GM06990 (cell line): Measurements from ENCODE around the gene FAN1.

Experiments
- DNase-seq: peaks from one replicate; pipeline ENCODE4 v3.0.0-alpha.2; 2011; ENCODE audit not compliant: insufficient read length; ENCODE audit errors: extremely low read depth
- H3K27me3 ChIP-seq: replicated peaks from 2 replicates; pipeline ENCODE4 v1.6.0; 2011; ENCODE audit warnings: low read length; ENCODE audit not compliant: control insufficient read depth, insufficient read depth
- H3K36me3 ChIP-seq: 2 replicates; pipeline ENCODE4 v1.5.1; 2011; ENCODE audit warnings: low read length; ENCODE audit not compliant: control insufficient read depth, insufficient read depth
- H3K4me3 ChIP-seq: replicated peaks from 2 replicates; pipeline ENCODE4 v1.5.1; 2011; ENCODE audit warnings: low read depth, mild to moderate bottlenecking, control low read depth, low read length
- CTCF ChIP-seq: IDR thresholded peaks from 2 replicates; pipeline ENCODE4 v1.5.1; 2011; ENCODE audit warnings: low read length, control low read depth, mild to moderate bottlenecking, inconsistent platforms; ENCODE audit not compliant: insufficient read depth, poor library complexity, severe bottlenecking

FAN1 gene

GRCh38 chr15:30921781-30922479 lies 18.2 kb downstream of the FAN1 start:
- no peak for DNase-seq
- peaks cover 15% of the 10 kb centered on the region for H3K36me3 ChIP-seq
- H3K4me3 ChIP-seq, result no peak overlapping the region
- H3K27me3 ChIP-seq, result no peaks in the 10 kb centered on the region
- no peak for TF ChIP-seq CTCF

GRCh38 chr15:30922480-30923311 lies 19.0 kb downstream of the FAN1 start:
- DNase-seq, result no peak
- TF ChIP-seq CTCF, result no peak
- Histone ChIP-seq H3K4me3 (no peak overlapping the region), H3K36me3 (peaks cover 17% of the 10 kb centered on the region), H3K27me3 (no peaks in the 10 kb centered on the region)

- H3K27me3 ChIP-seq, result no peaks in the 10 kb centered on the region
- TF ChIP-seq CTCF, result no peak
- peaks cover 19% of the 10 kb centered on the region for H3K36me3 ChIP-seq
- no peak overlapping the region for H3K4me3 ChIP-seq
- DNase-seq, result no peak
Measured at GRCh38 chr15:30923429-30923828, 19.7 kb downstream of the FAN1 start.

- Histone ChIP-seq H3K36me3 (peaks cover 25% of the 10 kb centered on the region), H3K4me3 (no peak overlapping the region), H3K27me3 (no peaks in the 10 kb centered on the region)
- DNase-seq, result no peak
- TF ChIP-seq CTCF, result no peak
Measured at GRCh38 chr15:30924353-30924752, 20.6 kb downstream of the FAN1 start.

GRCh38 chr15:30925686-30926085 lies 22.0 kb downstream of the FAN1 start:
- Histone ChIP-seq H3K4me3 (no peak overlapping the region), H3K27me3 (no peaks in the 10 kb centered on the region), H3K36me3 (peaks cover 32% of the 10 kb centered on the region)
- TF ChIP-seq CTCF, result no peak
- no peak for DNase-seq
